Endothelial cell of umbilical vein (primary cell): ENCODE measurements around the gene LMO1. TPM values are rescaled to one million over a fixed set of nuclear protein-coding genes. Genes with fewer than 3 reads are reported as not detected.

ENCODE experiments used
- BruUV-seq: library from RNA; stranded (reverse); fragments of 400-500 nt; replicated peaks from 2 replicates; lab custom pipeline; 2021; lab: Mats Ljungman, UMichigan
- CTCF ChIA-PET: fragments of 300-600, 350-600 bp; sonication (Branson Sonifier 250); formaldehyde crosslinking; loops from one replicate; lab custom pipeline; 2021; ENCODE audit warnings: antibody characterized with exemption, inconsistent platforms; lab: Charles Lee
- POLR2A ChIA-PET: fragments of 300-600, 350-600 bp; sonication (Branson Sonifier 250); formaldehyde crosslinking; loops from one replicate; lab custom pipeline; 2021; ENCODE audit warnings: antibody characterized with exemption, inconsistent platforms; lab: Charles Lee
- DNase-seq: peaks from one replicate; pipeline ENCODE4 v3.0.0-alpha.2; 2011; ENCODE audit warnings: low read depth, low spot score
- FAIRE-seq: peaks from 2 replicates; lab custom pipeline; 2011; peaks lifted over from hg19 to GRCh38; lab: Jason Lieb, UNC
- H2AFZ ChIP-seq: 2 replicates; pipeline ENCODE4 v1.6.0; 2012; ENCODE audit warnings: low read depth, low read length, control low read depth, inconsistent platforms
- H3K27ac ChIP-seq: 2 replicates; pipeline ENCODE4 v1.5.1; 2011; ENCODE audit warnings: low read depth, mild to moderate bottlenecking, control low read depth, low read length, moderate library complexity; ENCODE audit not compliant: insufficient read depth
- H3K27me3 ChIP-seq, 2 experiments: 2 replicates each; pipeline versions ENCODE4 v1.6.0 to v1.6.1; 2011; ENCODE audit warnings: low read length in 2 of 2, mixed read lengths in 1 of 2; ENCODE audit not compliant: control insufficient read depth in 2 of 2, insufficient read depth in 2 of 2
- H3K36me3 ChIP-seq, 2 experiments: 2 replicates in 1 of 2; 3 replicates in 1 of 2; pipeline ENCODE4 v1.5.1; 2011; ENCODE audit warnings: low read length in 2 of 2, mild to moderate bottlenecking in 1 of 2, moderate library complexity in 1 of 2; ENCODE audit not compliant: control insufficient read depth in 2 of 2, insufficient read depth in 2 of 2; ENCODE audit errors: extremely low read depth in 1 of 2
- H3K4me1 ChIP-seq: 3 replicates; pipeline ENCODE4 v1.5.1; 2011; ENCODE audit warnings: mild to moderate bottlenecking, low read length; ENCODE audit not compliant: control insufficient read depth, insufficient read depth; ENCODE audit errors: extremely low read depth
- H3K4me2 ChIP-seq: 2 replicates; pipeline ENCODE4 v1.6.1; 2011; ENCODE audit warnings: low read length, control low read depth, mixed read lengths; ENCODE audit not compliant: insufficient read depth
- H3K4me3 ChIP-seq, 3 experiments: fragments of 200-600 bp in 1 of 3; sonication (generic), shearing (Covaris generic) in 1 of 3; replicated peaks in 1 of 3; 2 replicates each; pipeline ENCODE4 v1.5.1; 2011 to 2016; ENCODE audit warnings: control low read depth in 3 of 3, low read length in 3 of 3, mild to moderate bottlenecking in 2 of 3, inconsistent platforms in 1 of 3, low read depth in 1 of 3, moderate library complexity in 1 of 3; ENCODE audit not compliant: insufficient read depth in 1 of 3
- H3K79me2 ChIP-seq: 2 replicates; pipeline ENCODE4 v1.6.0; 2012; ENCODE audit warnings: low read length, inconsistent platforms; ENCODE audit not compliant: control insufficient read depth, insufficient read depth
- H3K9ac ChIP-seq: replicated peaks from 2 replicates; pipeline ENCODE3; 2011; ENCODE audit warnings: low read length, control low read depth; ENCODE audit not compliant: insufficient read depth; ENCODE audit errors: extremely low read depth
- H3K9me1 ChIP-seq: replicated peaks from 3 replicates; pipeline ENCODE4 v1.6.0; 2011; ENCODE audit warnings: mild to moderate bottlenecking, low read length; ENCODE audit not compliant: control insufficient read depth, insufficient read depth; ENCODE audit errors: extremely low read depth
- H3K9me3 ChIP-seq: replicated peaks from 2 replicates; pipeline ENCODE4 v1.5.1; 2012; ENCODE audit warnings: low read length, inconsistent platforms; ENCODE audit not compliant: control insufficient read depth, insufficient read depth
- H4K20me1 ChIP-seq: replicated peaks from 2 replicates; pipeline ENCODE3; 2011; ENCODE audit warnings: mild to moderate bottlenecking, low read length; ENCODE audit not compliant: control insufficient read depth, insufficient read depth; ENCODE audit errors: extremely low read depth
- EZH2 ChIP-seq: IDR thresholded peaks from 2 replicates; pipeline ENCODE4 v1.6.1; 2012; ENCODE audit warnings: borderline replicate concordance, low read depth, mild to moderate bottlenecking, moderate library complexity, low read length, inconsistent platforms; ENCODE audit not compliant: severe bottlenecking
- FOS ChIP-seq: IDR thresholded peaks from 2 replicates; pipeline ENCODE4 v1.6.1; 2011; ENCODE audit warnings: mild to moderate bottlenecking, low read length, moderate library complexity, borderline replicate concordance; ENCODE audit not compliant: insufficient read depth
- GATA2 ChIP-seq: IDR thresholded peaks from 2 replicates; pipeline ENCODE4 v1.7.0; 2011; ENCODE audit warnings: low read depth, mild to moderate bottlenecking, moderate library complexity, mixed read lengths, low read length; ENCODE audit not compliant: insufficient read length, insufficient read depth
- JUN ChIP-seq: IDR thresholded peaks from 2 replicates; pipeline ENCODE4 v1.6.1; 2011; ENCODE audit warnings: borderline replicate concordance, low read depth; ENCODE audit not compliant: insufficient read length, insufficient read depth
- MYC ChIP-seq: IDR thresholded peaks from one replicate; pipeline ENCODE4 v1.6.1; 2011; ENCODE audit warnings: mild to moderate bottlenecking, low read depth, low read length
- POLR2A ChIP-seq: IDR thresholded peaks from 2 replicates; pipeline ENCODE4 v1.6.1; 2012; ENCODE audit warnings: low read depth, mild to moderate bottlenecking, control low read depth, low read length
- POLR2AphosphoS5 ChIP-seq: IDR thresholded peaks from 2 replicates; pipeline ENCODE4 v1.6.1; 2012; ENCODE audit warnings: low read depth, mild to moderate bottlenecking, control low read depth, low read length, moderate library complexity; ENCODE audit not compliant: insufficient read depth
- dilution Hi-C: fragments of 300-500 bp; cut with MboI; formaldehyde crosslinking; loops from one replicate; pipeline ENCODE4 v1.15.0; 2019; ENCODE audit warnings: low sequenced_read_pairs; ENCODE audit not compliant: extremely low pct_ligation_motif_present
- intact Hi-C: fragments of 100-400 bp; cut with micrococcal nuclease; formaldehyde crosslinking; loops from one replicate; pipeline ENCODE4 v1.10.0; 2022
- polyA plus RNA-seq, 4 experiments: library from polyadenylated mRNA; depleted of rRNA in 3 of 4; stranded (reverse) in 3 of 4; unstranded in 1 of 4; fragments of >200 nt; gene quantifications; 2 replicates each; pipeline versions ENCODE4 v1.2.1 to v1.2.3, GENCODE V29; 2011 to 2012; ENCODE audit warnings: missing spikeins in 1 of 4
- total RNA-seq: library from RNA; stranded (reverse); gene quantifications from 2 replicates; pipeline ENCODE4 v1.2.3, GENCODE V29; 2021
- TF ChIP-seq, protein P1 (sequence below), 2 donors: IDR thresholded peaks; 1 replicate in 1 of 2; 2 replicates in 1 of 2; pipeline ENCODE4 v1.5.1; 2011; ENCODE audit warnings: low read length in 2 of 2, mild to moderate bottlenecking in 2 of 2, moderate library complexity in 2 of 2, control low read depth in 1 of 2, inconsistent platforms in 1 of 2, low read depth in 1 of 2; ENCODE audit not compliant: insufficient read depth in 1 of 2; ENCODE audit errors: extremely low read depth in 1 of 2
- TF ChIP-seq, protein P2 (sequence below): IDR thresholded peaks from 2 replicates; pipeline ENCODE4 v1.6.1; 2011; ENCODE audit not compliant: insufficient read depth, insufficient read length

Gene LMO1
- total and polyA plus RNA-seq, 2 donors (not counting 3 experiments of a cell fraction or from before 2014, with no cell fraction given), result not detected

DNA sequence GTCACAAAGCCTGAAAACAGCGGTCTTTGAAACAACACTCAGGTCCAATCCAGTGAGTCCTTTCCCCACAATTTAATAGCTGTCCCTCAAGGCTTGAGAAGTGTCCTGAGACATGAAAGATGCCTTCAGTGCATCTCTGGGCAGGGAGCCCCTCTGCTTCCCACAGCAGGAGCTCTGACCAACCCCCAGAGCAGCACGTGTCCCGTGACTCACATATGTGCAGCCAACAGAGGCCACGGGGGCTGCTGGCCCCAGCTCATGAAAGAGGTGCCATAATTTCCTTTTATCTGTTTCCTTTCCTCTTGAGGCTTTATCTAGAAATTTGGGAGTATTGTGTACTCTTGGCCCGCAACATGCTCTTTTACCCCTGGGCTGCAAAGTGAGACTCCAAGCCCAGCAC is 33.2 kb upstream of the LMO1 start:
- Histone ChIP-seq H2AFZ (no peak overlapping the region), H3K79me2 (no peaks in the 10 kb centered on the region), H4K20me1 (no peaks in the 10 kb centered on the region), H3K27ac (no peak overlapping the region), H3K27me3 (no peaks in the 10 kb centered on the region), H3K9me1 (no peaks in the 10 kb centered on the region), H3K9me3 (no peaks in the 10 kb centered on the region), H3K4me1 (no peaks in the 10 kb centered on the region), H3K4me3 (no peak overlapping the region), H3K4me2 (no peak overlapping the region), H3K36me3 (no peaks in the 10 kb centered on the region), H3K9ac (no peak overlapping the region)
- intact Hi-C loops, result no loop called here
- no peak for FAIRE-seq
- dilution Hi-C loops, result no loop called here
- no TSS peak for BruUV-seq
- no peak for TF ChIP-seq POLR2AphosphoS5
- no peak for TF ChIP-seq JUN
- no peak for TF ChIP-seq EZH2
- TF ChIP-seq, protein P1, sequence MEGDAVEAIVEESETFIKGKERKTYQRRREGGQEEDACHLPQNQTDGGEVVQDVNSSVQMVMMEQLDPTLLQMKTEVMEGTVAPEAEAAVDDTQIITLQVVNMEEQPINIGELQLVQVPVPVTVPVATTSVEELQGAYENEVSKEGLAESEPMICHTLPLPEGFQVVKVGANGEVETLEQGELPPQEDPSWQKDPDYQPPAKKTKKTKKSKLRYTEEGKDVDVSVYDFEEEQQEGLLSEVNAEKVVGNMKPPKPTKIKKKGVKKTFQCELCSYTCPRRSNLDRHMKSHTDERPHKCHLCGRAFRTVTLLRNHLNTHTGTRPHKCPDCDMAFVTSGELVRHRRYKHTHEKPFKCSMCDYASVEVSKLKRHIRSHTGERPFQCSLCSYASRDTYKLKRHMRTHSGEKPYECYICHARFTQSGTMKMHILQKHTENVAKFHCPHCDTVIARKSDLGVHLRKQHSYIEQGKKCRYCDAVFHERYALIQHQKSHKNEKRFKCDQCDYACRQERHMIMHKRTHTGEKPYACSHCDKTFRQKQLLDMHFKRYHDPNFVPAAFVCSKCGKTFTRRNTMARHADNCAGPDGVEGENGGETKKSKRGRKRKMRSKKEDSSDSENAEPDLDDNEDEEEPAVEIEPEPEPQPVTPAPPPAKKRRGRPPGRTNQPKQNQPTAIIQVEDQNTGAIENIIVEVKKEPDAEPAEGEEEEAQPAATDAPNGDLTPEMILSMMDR (IDR thresholded peaks at IDR 0.05; ENCODE audit: extremely low read depth in 1 of 2, insufficient read depth in 1 of 2, low read depth in 1 of 2, low read length in 2 of 2), result no peak
- TF ChIP-seq FOS, result no peak
- TF ChIP-seq, protein P2, sequence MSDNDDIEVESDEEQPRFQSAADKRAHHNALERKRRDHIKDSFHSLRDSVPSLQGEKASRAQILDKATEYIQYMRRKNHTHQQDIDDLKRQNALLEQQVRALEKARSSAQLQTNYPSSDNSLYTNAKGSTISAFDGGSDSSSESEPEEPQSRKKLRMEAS, result no peak
- TF ChIP-seq MYC, result no peak
- TF ChIP-seq POLR2A, result no peak
- no peak for TF ChIP-seq GATA2
- CTCF ChIA-PET, result no interaction called here
- POLR2A ChIA-PET, result no interaction called here
- DNase-seq, result no peak
